ENCODE results near the gene NPIPB8.
"Not testable (repeated sequence)": the region's sequence is repeated elsewhere in the genome, so short reads cannot be mapped to it uniquely, and the experiment has no call there.

The NPIPB8 gene

DNA sequence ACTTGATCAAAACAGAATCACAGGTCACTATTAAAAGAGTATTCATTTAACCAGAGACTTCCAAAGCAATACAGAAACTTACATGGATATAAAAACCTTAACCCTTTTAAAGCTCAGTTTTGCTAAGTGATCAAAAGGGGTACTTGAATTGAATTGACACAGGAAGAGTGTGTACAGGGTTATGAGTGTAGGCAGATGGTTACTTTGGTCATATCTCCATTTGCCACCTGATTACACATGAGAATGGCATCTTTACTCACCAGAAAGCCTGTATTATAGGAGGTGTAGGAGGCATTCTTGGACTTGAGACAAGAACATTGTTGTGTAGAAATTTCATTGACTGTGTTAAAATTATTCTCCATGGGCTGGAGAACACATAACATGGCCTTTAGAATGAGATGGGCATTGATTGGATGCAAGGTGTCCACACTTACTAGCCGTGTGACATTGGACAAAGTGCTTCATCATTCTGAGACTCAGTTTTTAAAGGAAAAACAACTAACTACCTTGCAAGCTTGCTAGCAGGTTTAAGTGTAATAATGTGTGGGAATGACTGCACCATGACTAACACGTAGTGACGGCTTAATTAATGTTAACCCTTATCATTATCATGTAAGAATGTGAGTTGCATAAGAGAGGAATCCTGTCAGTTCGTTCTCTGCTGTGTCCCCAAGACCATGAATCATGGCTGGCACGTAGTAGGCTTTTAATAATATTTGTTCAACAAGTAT lies 1.6 kb upstream of the NPIPB8 start:
- DNase-seq (ENCODE audit: low read depth): not testable (repeated sequence)

DNA sequence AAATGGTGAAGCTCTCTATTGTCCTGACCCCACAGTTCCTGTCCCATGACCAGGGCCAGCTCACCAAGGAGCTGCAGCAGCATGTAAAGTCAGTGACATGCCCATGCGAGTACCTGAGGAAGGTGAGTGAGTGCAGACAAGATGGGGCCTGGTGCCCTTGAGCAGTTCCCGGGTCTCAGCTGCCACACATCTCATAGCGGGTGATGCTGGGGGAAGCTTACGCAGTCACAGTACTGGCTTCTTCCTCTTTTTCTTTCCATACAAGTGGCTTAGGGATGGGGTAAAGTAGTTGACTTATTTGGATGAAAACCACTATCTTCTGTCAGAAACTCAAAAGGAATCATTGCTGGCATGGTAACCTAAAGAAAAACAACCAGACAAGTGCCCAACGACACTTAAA lies 494 bp downstream of the NPIPB8 start:
- DNase-seq (ENCODE audit: low read depth): not testable (repeated sequence)

DNA sequence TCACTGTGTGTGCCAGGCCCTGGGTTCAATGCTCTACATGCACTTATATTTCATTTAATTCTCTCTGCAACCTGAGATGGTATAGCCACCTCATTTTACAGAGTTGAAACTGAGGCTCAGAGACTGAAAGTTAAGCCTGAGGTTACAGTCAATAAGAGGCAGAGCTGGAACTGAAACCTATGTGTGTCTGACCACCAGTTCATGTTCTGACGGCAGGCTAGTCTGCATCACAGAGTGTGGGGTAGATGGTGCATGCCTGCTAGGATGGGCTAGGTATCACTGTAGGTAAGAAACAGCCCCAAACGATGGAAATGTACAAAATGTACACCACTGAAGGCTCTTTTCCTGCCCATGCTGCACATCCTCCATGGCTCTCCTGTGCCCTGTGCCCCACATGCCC lies 2.1 kb downstream of the NPIPB8 start:
- DNase-seq (ENCODE audit: low read depth): not testable (repeated sequence)

DNA sequence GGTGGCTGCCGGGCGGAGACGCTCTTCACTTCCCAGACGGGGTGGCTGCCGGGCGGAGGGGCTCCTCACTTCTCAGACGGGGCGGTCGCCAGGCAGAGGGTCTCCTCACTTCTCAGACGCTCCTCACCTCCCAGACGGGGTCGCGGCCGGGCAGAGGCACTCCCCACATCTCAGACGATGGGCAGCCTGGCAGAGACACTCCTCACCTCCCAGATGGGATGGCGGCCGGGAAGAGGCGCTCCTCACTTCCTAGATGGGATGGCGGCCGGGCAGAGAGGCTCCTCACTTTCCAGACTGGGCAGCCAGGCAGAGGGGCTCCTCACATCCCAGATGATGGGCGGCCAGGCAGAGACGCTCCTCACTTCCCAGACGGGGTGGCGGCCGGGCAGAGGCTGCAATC lies 28.4 kb downstream of the NPIPB8 start:
- not testable (repeated sequence) for DNase-seq (ENCODE audit: low read depth)

DNA sequence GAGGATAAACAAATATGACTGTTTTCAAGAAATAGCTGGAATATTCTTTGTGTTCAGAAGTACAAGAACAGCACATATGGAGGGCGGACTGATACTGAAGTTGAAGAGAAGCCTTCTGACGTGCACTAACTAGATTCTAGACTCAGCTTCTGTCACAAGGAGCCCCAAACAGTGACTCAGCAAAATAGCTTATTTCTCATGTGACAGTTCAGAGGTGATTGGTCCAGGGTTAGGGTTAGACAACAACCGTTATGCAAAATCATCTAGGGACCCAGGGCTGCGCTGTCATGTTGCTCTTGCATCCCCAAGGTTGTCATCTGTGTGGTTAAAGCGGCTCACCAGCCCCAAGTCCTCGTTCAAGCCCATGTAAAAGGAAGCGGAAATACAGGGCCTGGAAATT lies 29.6 kb downstream of the NPIPB8 start:
- not testable (repeated sequence) for DNase-seq (ENCODE audit: low read depth)

DNA sequence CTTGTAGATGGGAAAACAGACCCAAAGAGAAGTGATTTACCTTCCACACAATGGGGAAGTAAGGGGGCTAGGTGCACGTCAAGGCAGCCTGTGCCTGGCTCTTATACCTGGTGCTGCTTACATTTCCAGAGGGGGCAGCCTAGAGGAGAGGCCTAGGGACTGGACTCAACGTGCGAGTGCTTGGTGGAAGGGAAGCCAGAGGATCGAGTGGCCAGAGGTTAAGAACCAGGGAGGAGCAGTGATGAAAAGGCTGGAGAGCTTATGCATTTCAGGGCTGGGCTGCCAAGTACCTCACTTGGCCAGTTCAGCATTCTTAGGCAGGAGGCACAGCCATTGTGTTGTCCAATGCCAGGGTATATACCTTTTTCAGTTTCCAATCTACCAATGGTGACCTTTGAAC lies 30.3 kb downstream of the NPIPB8 start:
- DNase-seq (ENCODE audit: low read depth): not testable (repeated sequence)

DNA sequence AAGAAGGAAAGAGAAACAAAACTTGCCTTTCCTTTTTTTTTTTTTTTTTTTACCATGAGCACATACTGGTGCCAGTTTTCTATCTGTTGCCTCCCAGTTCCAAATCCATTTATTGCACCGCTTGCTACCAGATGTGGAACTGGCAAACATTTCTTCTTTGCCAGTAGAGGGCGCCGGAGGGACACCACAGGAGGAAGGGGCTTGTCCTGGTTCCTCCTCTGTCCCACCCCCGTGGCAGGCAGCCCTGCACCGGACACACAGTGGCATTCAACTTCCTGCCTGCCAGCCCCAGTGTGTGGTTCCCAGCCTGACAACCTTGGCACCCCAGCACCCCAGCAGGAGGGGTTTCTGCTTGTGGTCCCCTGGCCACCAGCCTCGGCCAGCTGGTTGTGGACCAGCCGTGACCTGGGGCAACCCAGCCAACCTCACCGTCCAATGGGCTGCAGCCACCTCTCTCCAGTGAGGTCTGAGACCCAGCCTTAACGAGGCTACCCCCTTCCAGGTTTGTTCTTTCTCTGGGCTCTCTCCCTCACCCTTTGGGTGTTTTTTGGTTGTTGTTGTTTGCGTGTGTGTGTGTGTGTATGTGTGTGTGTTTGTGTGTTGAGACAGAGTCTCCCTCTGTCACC lies 50.6 kb downstream of the NPIPB8 start:
- DNase-seq (ENCODE audit: low read depth): not testable (repeated sequence)

DNA sequence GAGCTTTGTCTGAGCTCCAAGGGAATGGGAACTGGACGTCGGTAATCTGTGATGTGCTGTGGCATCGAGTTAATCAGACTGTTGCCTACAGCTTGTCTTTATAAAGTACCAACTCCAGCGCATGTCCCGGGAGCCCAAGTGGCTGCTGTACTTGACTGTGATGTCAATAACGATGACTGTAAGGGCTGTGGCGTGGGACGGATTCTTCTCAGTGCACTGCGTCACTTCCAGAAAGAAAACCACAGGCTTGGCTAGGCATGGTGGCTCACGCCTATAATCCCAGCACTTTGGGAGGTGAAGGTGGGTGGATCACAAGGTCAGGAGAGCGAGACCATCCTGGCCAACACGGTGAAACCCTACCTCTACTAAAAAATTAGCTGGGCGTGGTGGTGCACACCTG lies 51.6 kb downstream of the NPIPB8 start:
- DNase-seq (ENCODE audit: low read depth): not testable (repeated sequence)

DNA sequence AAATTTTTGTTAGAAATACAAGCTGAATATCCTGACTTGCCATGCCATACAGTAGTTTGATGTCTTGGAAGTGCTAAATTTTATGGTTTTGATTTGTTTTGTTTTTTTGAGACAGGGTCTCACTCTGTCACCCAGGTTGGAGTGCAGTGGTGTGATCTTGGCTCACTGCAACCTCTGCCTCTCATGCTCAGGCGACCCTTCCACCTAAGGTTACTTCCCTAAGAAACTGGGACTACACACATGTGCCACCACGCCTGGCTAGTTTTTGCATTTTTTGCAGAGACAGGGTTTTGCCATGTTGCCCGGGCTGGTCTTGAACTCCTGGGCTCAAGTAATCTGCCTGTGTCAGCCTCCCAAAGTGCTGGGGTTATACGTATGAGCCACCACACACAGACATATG lies 53.9 kb downstream of the NPIPB8 start:
- not testable (repeated sequence) for DNase-seq (ENCODE audit: low read depth)

DNA sequence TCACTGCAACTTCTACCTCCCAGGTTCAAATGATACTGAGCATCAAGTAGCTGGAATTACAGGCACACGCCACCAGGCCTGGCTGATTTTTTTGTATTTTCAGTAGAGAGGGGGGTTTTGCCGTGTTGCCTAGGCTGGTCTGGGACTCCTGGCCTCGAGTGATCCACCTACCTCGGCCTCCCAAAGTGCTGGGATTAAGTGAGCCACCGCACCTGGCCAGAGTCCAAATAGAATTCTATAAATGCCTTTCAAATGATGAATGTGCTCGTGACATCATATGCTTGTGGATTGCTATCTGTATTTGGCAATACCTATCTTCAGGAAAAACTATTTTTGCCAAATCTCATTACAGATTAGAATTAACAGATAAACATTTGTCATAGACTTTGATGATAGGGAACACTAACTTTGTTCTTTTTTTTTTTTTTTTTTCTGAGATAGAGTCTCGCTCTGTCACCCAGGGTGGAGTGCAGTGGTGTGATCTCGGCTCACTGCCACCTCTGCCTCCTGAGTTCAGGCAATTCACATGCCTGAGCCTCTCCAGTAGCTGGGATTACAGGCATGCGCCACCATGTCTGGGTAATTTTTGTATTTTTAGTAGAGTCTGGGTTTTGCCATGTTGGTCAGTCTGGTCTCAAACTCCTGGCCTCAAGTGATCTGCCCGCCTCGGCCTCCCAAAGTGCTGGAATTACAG lies 55.5 kb downstream of the NPIPB8 start:
- not testable (repeated sequence) for DNase-seq (ENCODE audit: low read depth)

DNA sequence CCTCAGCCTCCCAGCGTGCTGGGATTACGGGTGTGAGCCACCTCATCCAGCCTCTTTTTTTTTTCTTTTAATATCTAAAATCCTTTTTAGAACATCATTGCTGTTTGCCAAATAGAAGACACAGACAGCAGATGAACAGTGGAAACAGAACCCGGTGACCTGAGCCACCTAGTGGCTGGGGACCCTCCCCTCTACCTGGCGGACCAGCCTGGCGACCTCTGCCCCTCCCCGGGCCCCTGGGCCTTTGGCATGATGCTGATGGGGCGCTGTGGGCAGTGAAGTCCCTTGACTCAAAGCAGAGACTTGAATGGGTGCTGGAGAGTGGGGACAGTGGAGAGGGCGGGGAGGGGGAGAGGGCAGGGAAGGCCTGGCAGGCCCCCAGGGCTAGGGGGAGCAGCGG lies 61.9 kb downstream of the NPIPB8 start:
- not testable (repeated sequence) for DNase-seq (ENCODE audit: low read depth)

DNA sequence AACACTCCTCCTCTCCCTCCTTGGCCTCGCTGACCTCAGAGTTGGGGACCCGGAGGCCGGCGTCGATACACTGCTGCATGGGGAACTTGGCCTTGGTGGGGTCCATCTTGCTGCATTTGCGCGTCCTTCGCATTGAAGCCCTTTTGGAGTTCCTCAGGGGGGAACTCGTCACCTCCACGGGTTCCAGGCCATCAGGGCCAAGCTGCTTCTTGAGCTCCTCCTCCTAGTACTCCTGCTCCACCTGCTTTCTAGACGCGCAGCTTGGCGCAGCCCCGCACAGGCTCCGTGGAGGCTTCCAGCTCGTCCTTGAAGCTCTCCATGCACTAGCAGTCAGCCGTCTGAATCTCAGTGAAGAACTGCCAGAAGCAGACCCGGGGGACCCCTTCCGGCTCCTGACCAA lies 62.5 kb downstream of the NPIPB8 start:
- not testable (repeated sequence) for DNase-seq (ENCODE audit: low read depth)

DNA sequence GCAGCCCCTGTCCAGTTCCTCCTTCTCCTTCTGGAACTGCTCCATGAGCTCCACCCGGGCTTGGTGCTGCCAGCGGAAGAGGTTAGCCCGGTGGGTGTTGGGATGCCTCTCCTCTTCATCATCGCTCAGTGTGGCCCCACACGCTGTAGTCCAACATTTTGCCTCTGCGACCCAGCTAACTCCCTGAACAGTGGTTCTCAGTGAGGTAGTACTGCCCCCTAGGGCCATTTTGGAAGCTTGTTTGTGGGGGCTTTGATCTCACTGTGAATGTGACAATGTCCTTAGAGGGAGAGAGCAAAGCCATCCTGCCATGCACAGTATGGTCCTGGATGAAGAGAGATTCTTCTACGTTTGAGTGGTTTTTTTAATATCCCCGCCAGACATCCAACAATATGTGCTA lies 63.5 kb downstream of the NPIPB8 start:
- DNase-seq (ENCODE audit: low read depth): not testable (repeated sequence)

DNA sequence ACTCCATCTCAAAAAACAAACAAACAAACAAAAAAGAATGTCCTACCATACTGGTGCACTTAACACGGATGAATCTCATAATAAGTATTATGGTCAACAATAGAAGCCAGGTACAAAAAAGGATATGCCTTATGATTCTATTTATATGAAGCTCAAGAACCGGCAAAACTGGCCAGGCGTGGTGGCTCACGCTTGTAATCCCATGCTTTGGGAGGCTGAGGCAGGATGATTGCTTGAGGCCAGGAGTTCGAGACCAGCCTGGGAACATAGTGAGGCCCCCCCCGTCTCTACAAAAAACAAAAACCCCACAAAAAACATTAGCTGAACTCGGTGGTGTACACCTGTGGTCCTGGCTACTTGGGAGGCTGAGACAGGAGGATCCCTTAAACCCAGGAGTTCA lies 66.4 kb downstream of the NPIPB8 start:
- not testable (repeated sequence) for DNase-seq (ENCODE audit: low read depth)

All from activated T-cell treated with anti-CD3 and anti-CD28 coated beads for 48 hours (primary cell).